GM10847 (cell line): Measurements from ENCODE around the gene OR5C1.

Experiments used
- POLR2A ChIP-seq: IDR thresholded peaks from 2 replicates; pipeline ENCODE4 v1.6.1; 2011; ENCODE audit not compliant: insufficient read length; ENCODE audit errors: extremely low read depth

The OR5C1 gene

GRCh38 chr9:122800066-122801060 lies 11.6 kb downstream of the OR5C1 start, which contains the start of gene OR1K1:
TSS of gene OR1K1 (plus strand) at chr9:122800123. CDS start at chr9:122800123, 0 bp downstream.
- TF ChIP-seq POLR2A: no peak

GRCh38 chr9:122806661-122807060 lies 17.9 kb downstream of the OR5C1 start:
- TF ChIP-seq POLR2A: no peak

- TF ChIP-seq POLR2A: no peak
Measured at GRCh38 chr9:122807271-122807900, 18.7 kb downstream of the OR5C1 start.

- TF ChIP-seq POLR2A: no peak
Measured at GRCh38 chr9:122808141-122808540, 19.4 kb downstream of the OR5C1 start.

- TF ChIP-seq POLR2A: no peak
Measured at GRCh38 chr9:122810306-122810946, 21.7 kb downstream of the OR5C1 start.

GRCh38 chr9:122812736-122813135 lies 24.0 kb downstream of the OR5C1 start:
- no peak for TF ChIP-seq POLR2A

GRCh38 chr9:122814545-122814944 lies 25.8 kb downstream of the OR5C1 start:
- no peak for TF ChIP-seq POLR2A

- no peak for TF ChIP-seq POLR2A
Measured at GRCh38 chr9:122815544-122815943, 26.8 kb downstream of the OR5C1 start.

GRCh38 chr9:122816163-122816867 lies 27.6 kb downstream of the OR5C1 start:
- TF ChIP-seq POLR2A: no peak

GRCh38 chr9:122819326-122819725 lies 30.6 kb downstream of the OR5C1 start:
- no peak for TF ChIP-seq POLR2A

GRCh38 chr9:122819791-122820489 lies 31.2 kb downstream of the OR5C1 start:
- TF ChIP-seq POLR2A: no peak

GRCh38 chr9:122820490-122820845 lies 31.7 kb downstream of the OR5C1 start:
- no peak for TF ChIP-seq POLR2A

- no peak for TF ChIP-seq POLR2A
Measured at GRCh38 chr9:122821278-122821943, 32.7 kb downstream of the OR5C1 start.

- TF ChIP-seq POLR2A: no peak
Measured at GRCh38 chr9:122822056-122822455, 33.3 kb downstream of the OR5C1 start.
